Fibroblast of lung (primary cell): ENCODE data around the gene SLCO1C1. TPM values are rescaled to one million over a fixed set of nuclear protein-coding genes. Genes with fewer than 3 reads are reported as not detected.

Experiments
- DNase-seq, 2 donors: peaks; one replicate each; pipeline versions ENCODE4 v3.0.0 to v3.0.0-alpha.2; 2010; ENCODE audit warnings: low read depth in 2 of 2
- H2AFZ ChIP-seq: 2 replicates; pipeline ENCODE4 v1.5.1; 2012; ENCODE audit warnings: low read length, control low read depth, inconsistent platforms
- H3K27ac ChIP-seq: 2 replicates; pipeline ENCODE4 v1.5.1; 2011; ENCODE audit warnings: low read length, control low read depth; ENCODE audit not compliant: insufficient read depth
- H3K27me3 ChIP-seq: 2 replicates; pipeline ENCODE4 v1.5.1; 2011; ENCODE audit warnings: mild to moderate bottlenecking, low read length; ENCODE audit not compliant: control insufficient read depth, insufficient read depth
- H3K36me3 ChIP-seq: 2 replicates; pipeline ENCODE4 v1.5.1; 2011; ENCODE audit warnings: low read length; ENCODE audit not compliant: control insufficient read depth, insufficient read depth
- H3K4me1 ChIP-seq: 2 replicates; pipeline ENCODE4 v1.5.1; 2011; ENCODE audit warnings: low read length; ENCODE audit not compliant: control insufficient read depth, insufficient read depth; ENCODE audit errors: extremely low read depth
- H3K4me2 ChIP-seq: 2 replicates; pipeline ENCODE4 v1.5.1; 2011; ENCODE audit warnings: low read length, control low read depth; ENCODE audit not compliant: insufficient read depth; ENCODE audit errors: extremely low read depth
- H3K4me3 ChIP-seq, 4 experiments: fragments of 200-600 bp in 1 of 4; sonication (generic) in 1 of 4; replicated peaks in 1 of 4; 2 replicates each; pipeline ENCODE4 v1.5.1; 2011 to 2016; ENCODE audit warnings: low read length in 4 of 4, low read depth in 3 of 4, mild to moderate bottlenecking in 3 of 4, control low read depth in 2 of 4, inconsistent platforms in 1 of 4, mixed read lengths in 1 of 4; ENCODE audit not compliant: insufficient read depth in 1 of 4; ENCODE audit errors: control extremely low read depth in 1 of 4
- H3K79me2 ChIP-seq: 2 replicates; pipeline ENCODE4 v1.5.1; 2012; ENCODE audit warnings: mild to moderate bottlenecking, low read length, inconsistent platforms; ENCODE audit not compliant: control insufficient read depth, insufficient read depth
- H3K9ac ChIP-seq: 2 replicates; pipeline ENCODE4 v1.5.1; 2011; ENCODE audit warnings: mild to moderate bottlenecking, low read length, control low read depth; ENCODE audit not compliant: insufficient read depth
- H3K9me3 ChIP-seq: 2 replicates; pipeline ENCODE4 v1.5.1; 2012; ENCODE audit warnings: low read depth, low read length; ENCODE audit not compliant: control insufficient read depth, insufficient read depth
- H4K20me1 ChIP-seq: 2 replicates; pipeline ENCODE4 v1.5.1; 2011; ENCODE audit warnings: low read length; ENCODE audit not compliant: control insufficient read depth, insufficient read depth; ENCODE audit errors: extremely low read depth
- EZH2 ChIP-seq: IDR thresholded peaks from 2 replicates; pipeline ENCODE4 v1.5.1; 2012; ENCODE audit warnings: low read length, control low read depth, mild to moderate bottlenecking; ENCODE audit errors: missing control alignments
- polyA plus RNA-seq, 2 donors: library from polyadenylated mRNA; depleted of rRNA in 1 of 2; stranded (reverse) in 1 of 2; unstranded in 1 of 2; fragments of >200 nt; gene quantifications; 2 replicates each; pipeline ENCODE4 v1.2.1, GENCODE V29; 2011 to 2012; ENCODE audit warnings: missing spikeins in 1 of 2
- total RNA-seq: library from RNA; depleted of rRNA; stranded (reverse); fragments of >200 nt; gene quantifications from 2 replicates; pipeline ENCODE4 v1.2.1, GENCODE V29; 2014
- TF ChIP-seq, protein P1 (sequence below), 2 donors: IDR thresholded peaks in 1 of 2; conservative IDR thresholded peaks in 1 of 2; 1 replicate in 1 of 2; 2 replicates in 1 of 2; pipeline ENCODE4 v1.5.1; 2011 to 2012; ENCODE audit warnings: low read length in 2 of 2, control low read depth in 1 of 2, inconsistent platforms in 1 of 2, low read depth in 1 of 2, mild to moderate bottlenecking in 1 of 2

SLCO1C1 gene
- total and polyA plus RNA-seq, 2 donors (not counting 1 experiment from before 2014, with no cell fraction given), result not detected

DNA sequence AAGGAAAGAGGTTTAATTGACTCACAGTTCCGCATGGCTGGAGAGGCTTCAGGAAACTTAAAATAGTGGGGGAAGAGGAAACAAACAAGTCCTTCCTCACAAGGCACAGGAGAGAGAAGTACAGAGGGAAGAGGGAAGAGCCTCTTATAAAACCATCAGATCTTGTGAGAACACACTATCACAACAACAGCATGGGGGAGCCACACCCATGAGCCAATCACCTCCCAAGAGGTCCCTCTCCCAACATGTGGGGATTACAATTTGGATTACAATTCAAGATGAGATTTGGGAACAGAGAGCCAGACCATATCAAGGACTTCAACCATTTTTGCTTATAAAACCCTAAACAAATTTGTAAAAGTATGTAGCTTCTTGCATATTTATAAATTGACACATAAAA, 45.8 kb downstream of the SLCO1C1 start:
- no peak for DNase-seq
- no peak overlapping the region for H2AFZ ChIP-seq
- no peak overlapping the region for H3K27ac ChIP-seq
- H3K9ac ChIP-seq, result no peak overlapping the region
- H3K9me3 ChIP-seq, result no peaks in the 10 kb centered on the region
- no peaks in the 10 kb centered on the region for H3K27me3 ChIP-seq
- no peaks in the 10 kb centered on the region for H3K36me3 ChIP-seq
- no peaks in the 10 kb centered on the region for H4K20me1 ChIP-seq
- H3K79me2 ChIP-seq, result no peaks in the 10 kb centered on the region
- TF ChIP-seq, protein P1, sequence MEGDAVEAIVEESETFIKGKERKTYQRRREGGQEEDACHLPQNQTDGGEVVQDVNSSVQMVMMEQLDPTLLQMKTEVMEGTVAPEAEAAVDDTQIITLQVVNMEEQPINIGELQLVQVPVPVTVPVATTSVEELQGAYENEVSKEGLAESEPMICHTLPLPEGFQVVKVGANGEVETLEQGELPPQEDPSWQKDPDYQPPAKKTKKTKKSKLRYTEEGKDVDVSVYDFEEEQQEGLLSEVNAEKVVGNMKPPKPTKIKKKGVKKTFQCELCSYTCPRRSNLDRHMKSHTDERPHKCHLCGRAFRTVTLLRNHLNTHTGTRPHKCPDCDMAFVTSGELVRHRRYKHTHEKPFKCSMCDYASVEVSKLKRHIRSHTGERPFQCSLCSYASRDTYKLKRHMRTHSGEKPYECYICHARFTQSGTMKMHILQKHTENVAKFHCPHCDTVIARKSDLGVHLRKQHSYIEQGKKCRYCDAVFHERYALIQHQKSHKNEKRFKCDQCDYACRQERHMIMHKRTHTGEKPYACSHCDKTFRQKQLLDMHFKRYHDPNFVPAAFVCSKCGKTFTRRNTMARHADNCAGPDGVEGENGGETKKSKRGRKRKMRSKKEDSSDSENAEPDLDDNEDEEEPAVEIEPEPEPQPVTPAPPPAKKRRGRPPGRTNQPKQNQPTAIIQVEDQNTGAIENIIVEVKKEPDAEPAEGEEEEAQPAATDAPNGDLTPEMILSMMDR (conservative IDR thresholded peaks at IDR 0.05 in 1 of 2, IDR thresholded peaks at IDR 0.05 in 1 of 2; ENCODE audit: low read depth in 1 of 2, low read length in 2 of 2), result no peak
- no peak for TF ChIP-seq EZH2
- no peak overlapping the region for H3K4me3 ChIP-seq
- no peaks in the 10 kb centered on the region for H3K4me1 ChIP-seq
- H3K4me2 ChIP-seq, result no peak overlapping the region

DNA sequence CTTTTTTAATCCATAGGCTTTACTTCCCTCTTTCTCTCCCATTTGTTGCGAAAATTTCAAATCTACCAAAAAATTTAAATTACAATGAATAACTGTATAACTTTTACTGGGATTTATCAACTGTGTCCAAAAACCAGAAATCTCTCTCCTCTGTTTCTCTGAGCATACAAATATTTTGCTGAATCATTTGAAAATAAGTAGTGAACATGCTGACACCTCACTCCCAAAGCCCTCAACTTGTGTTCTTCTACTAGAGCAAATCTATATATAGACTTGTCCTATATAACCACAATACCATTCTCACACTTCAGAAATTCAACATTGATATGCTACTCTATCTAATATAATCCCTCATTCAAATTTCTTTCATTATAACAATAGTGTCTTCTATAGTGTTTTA, 53.1 kb downstream of the SLCO1C1 start:
- H3K4me1 ChIP-seq, result no peaks in the 10 kb centered on the region
- no peak for DNase-seq
- no peaks in the 10 kb centered on the region for H3K27me3 ChIP-seq
- H3K4me2 ChIP-seq, result no peak overlapping the region
- no peaks in the 10 kb centered on the region for H3K9me3 ChIP-seq
- H3K4me3 ChIP-seq, result no peak overlapping the region
- no peaks in the 10 kb centered on the region for H3K79me2 ChIP-seq
- no peak overlapping the region for H2AFZ ChIP-seq
- H3K36me3 ChIP-seq, result no peaks in the 10 kb centered on the region
- H4K20me1 ChIP-seq, result no peaks in the 10 kb centered on the region
- H3K27ac ChIP-seq, result no peak overlapping the region
- H3K9ac ChIP-seq, result no peak overlapping the region
- no peak for TF ChIP-seq EZH2
- TF ChIP-seq, protein P1 (conservative IDR thresholded peaks at IDR 0.05 in 1 of 2, IDR thresholded peaks at IDR 0.05 in 1 of 2; ENCODE audit: low read depth in 1 of 2, low read length in 2 of 2), result no peak

DNA sequence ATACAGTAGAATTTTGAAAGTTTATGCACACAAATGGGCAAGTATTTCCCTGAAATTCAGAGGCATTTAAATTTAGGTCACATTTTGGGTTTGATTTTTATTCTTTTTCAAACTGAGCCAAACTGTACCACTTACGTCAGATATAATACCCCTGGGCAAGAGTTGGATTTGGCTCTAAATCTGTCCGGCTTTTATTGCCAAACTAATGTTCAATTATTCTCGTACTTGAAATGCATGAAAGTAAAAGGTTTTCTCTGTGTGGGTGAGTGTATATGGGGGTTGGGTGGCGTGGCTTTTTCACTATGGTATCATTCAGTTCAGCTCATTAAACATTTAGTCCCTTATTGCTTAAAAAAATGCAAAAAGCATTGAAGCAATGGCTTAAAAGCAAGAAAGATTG, 55.9 kb downstream of the SLCO1C1 start:
- TF ChIP-seq, protein P1 (conservative IDR thresholded peaks at IDR 0.05 in 1 of 2, IDR thresholded peaks at IDR 0.05 in 1 of 2; ENCODE audit: low read depth in 1 of 2, low read length in 2 of 2), result no peak
- TF ChIP-seq EZH2, result no peak
- Histone ChIP-seq H3K9ac (no peak overlapping the region), H3K79me2 (no peaks in the 10 kb centered on the region), H3K4me3 (no peak overlapping the region), H3K9me3 (no peaks in the 10 kb centered on the region), H2AFZ (no peak overlapping the region), H3K4me1 (no peaks in the 10 kb centered on the region), H3K27me3 (no peaks in the 10 kb centered on the region), H3K36me3 (no peaks in the 10 kb centered on the region), H3K4me2 (no peak overlapping the region), H3K27ac (no peak overlapping the region), H4K20me1 (no peaks in the 10 kb centered on the region)
- DNase-seq, result no peak
